Chondrocyte (in vitro differentiated cells): Measurements from ENCODE around the gene TNNI2. TPM values are rescaled to one million over a fixed set of nuclear protein-coding genes. Genes with fewer than 3 reads are reported as not detected.

ENCODE experiments used
- DNase-seq: peaks from one replicate; pipeline ENCODE4 v3.0.0; 2021; ENCODE audit warnings: mixed read lengths, low spot score
- H3K27ac Mint-ChIP-seq: one replicate; pipeline ENCODE4 v1.8.0; 2021; ENCODE audit warnings: mild to moderate bottlenecking, moderate library complexity, mixed read lengths; ENCODE audit not compliant: unreplicated experiment
- H3K27me3 Mint-ChIP-seq: 2 replicates; pipeline ENCODE4 v1.8.0; 2021; ENCODE audit warnings: low read depth, mixed read lengths
- H3K36me3 Mint-ChIP-seq: 2 replicates; pipeline ENCODE4 v1.8.0; 2021; ENCODE audit warnings: low read depth, mixed read lengths
- H3K4me1 Mint-ChIP-seq: 2 replicates; pipeline ENCODE4 v1.8.0; 2021; ENCODE audit warnings: low read depth, mild to moderate bottlenecking, mixed read lengths
- H3K4me3 Mint-ChIP-seq: one replicate; pipeline ENCODE4 v1.8.0; 2021; ENCODE audit warnings: mild to moderate bottlenecking, moderate library complexity, mixed read lengths; ENCODE audit not compliant: unreplicated experiment
- H3K9me3 Mint-ChIP-seq: 2 replicates; pipeline ENCODE4 v1.8.0; 2021; ENCODE audit warnings: low read depth, mixed read lengths
- CTCF ChIP-seq: fragments of 200-600 bp; sonication (generic); IDR thresholded peaks from 2 replicates; pipeline ENCODE4 v1.5.0; 2021; ENCODE audit warnings: antibody characterized with exemption, mild to moderate bottlenecking, moderate library complexity
- total RNA-seq: library from RNA; stranded (reverse); gene quantifications from 3 replicates; pipeline ENCODE4 v1.2.1, GENCODE V29; 2021

The TNNI2 gene
- total RNA-seq, 1 donor from 2014 or later: 1.3 TPM

GRCh38 chr11:1815751-1816150 is 23.0 kb upstream of the TNNI2 start:
- no peak overlapping the region for H3K4me3 Mint-ChIP-seq
- peaks cover 7% of the 10 kb centered on the region for H3K9me3 Mint-ChIP-seq
- H3K27me3 Mint-ChIP-seq: no peaks in the 10 kb centered on the region
- peaks cover 3% of the 10 kb centered on the region for H3K36me3 Mint-ChIP-seq
- H3K27ac Mint-ChIP-seq: no peak overlapping the region
- H3K4me1 Mint-ChIP-seq: peaks cover 36% of the 10 kb centered on the region
- no peak for TF ChIP-seq CTCF
- DNase-seq: no peak

- peaks cover 48% of the 10 kb centered on the region for H3K4me1 Mint-ChIP-seq
- no peak for DNase-seq
- no peaks in the 10 kb centered on the region for H3K27me3 Mint-ChIP-seq
- TF ChIP-seq CTCF: no peak
- H3K36me3 Mint-ChIP-seq: peaks cover 3% of the 10 kb centered on the region
- H3K27ac Mint-ChIP-seq: no peak overlapping the region
- peaks cover 7% of the 10 kb centered on the region for H3K9me3 Mint-ChIP-seq
- H3K4me3 Mint-ChIP-seq: no peak overlapping the region
Measured at GRCh38 chr11:1817000-1817399, 21.8 kb upstream of the TNNI2 start.

GRCh38 chr11:1817511-1817910 is 21.3 kb upstream of the TNNI2 start:
- Mint-ChIP-seq H3K27ac (no peak overlapping the region), H3K27me3 (no peaks in the 10 kb centered on the region), H3K4me1 (peaks cover 52% of the 10 kb centered on the region), H3K36me3 (peaks cover 3% of the 10 kb centered on the region), H3K4me3 (no peak overlapping the region), H3K9me3 (peaks cover 7% of the 10 kb centered on the region)
- no peak for TF ChIP-seq CTCF
- DNase-seq: no peak

- Mint-ChIP-seq H3K27me3 (no peaks in the 10 kb centered on the region), H3K27ac (no peak overlapping the region), H3K4me1 (peaks cover 58% of the 10 kb centered on the region), H3K4me3 (no peak overlapping the region), H3K36me3 (peaks cover 3% of the 10 kb centered on the region), H3K9me3 (peaks cover 7% of the 10 kb centered on the region)
- no peak for DNase-seq
- no peak for TF ChIP-seq CTCF
Measured at GRCh38 chr11:1819074-1819473, 19.7 kb upstream of the TNNI2 start.

- Mint-ChIP-seq H3K27ac (peak overlapping the region; percentile 55), H3K4me1 (peaks cover 51% of the 10 kb centered on the region), H3K36me3 (peaks cover 3% of the 10 kb centered on the region), H3K27me3 (no peaks in the 10 kb centered on the region), H3K4me3 (no peak overlapping the region), H3K9me3 (peaks cover 7% of the 10 kb centered on the region)
- no peak for TF ChIP-seq CTCF
- peak; percentile 50 for DNase-seq
Measured at GRCh38 chr11:1820463-1821325, 18.1 kb upstream of the TNNI2 start.
